ENCODE measurements around the gene WDR77.

DNA sequence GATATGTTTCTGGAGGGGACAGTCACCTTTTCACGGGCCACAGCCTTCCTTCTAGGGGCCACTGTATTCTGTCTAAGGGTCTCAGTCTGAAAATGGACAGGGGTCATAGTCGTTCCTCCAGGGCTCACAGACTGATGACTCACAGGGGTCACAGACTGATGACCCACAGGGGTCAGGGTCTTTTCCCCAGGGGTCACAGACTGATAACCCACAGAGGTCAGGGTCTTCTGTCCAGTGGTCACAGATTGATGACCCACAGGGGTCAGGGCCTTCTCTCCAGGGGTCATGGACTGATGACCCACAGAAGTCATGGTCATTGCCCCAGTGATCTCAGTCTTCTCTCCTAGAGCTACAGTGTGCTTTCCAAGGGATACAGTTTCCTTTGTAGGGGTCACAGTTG, 34.3 kb downstream of the WDR77 start:
- TF ChIP-seq, protein P1, sequence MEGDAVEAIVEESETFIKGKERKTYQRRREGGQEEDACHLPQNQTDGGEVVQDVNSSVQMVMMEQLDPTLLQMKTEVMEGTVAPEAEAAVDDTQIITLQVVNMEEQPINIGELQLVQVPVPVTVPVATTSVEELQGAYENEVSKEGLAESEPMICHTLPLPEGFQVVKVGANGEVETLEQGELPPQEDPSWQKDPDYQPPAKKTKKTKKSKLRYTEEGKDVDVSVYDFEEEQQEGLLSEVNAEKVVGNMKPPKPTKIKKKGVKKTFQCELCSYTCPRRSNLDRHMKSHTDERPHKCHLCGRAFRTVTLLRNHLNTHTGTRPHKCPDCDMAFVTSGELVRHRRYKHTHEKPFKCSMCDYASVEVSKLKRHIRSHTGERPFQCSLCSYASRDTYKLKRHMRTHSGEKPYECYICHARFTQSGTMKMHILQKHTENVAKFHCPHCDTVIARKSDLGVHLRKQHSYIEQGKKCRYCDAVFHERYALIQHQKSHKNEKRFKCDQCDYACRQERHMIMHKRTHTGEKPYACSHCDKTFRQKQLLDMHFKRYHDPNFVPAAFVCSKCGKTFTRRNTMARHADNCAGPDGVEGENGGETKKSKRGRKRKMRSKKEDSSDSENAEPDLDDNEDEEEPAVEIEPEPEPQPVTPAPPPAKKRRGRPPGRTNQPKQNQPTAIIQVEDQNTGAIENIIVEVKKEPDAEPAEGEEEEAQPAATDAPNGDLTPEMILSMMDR (conservative IDR thresholded peaks at IDR 0.05; ENCODE audit: low read length) = no peak
- TF ChIP-seq EZH2phosphoT487 (IDR thresholded peaks at IDR 0.05; ENCODE audit: borderline replicate concordance) = no peak
